ENCODE measurements around the gene WNT10A. TPM values are rescaled to one million over a fixed set of nuclear protein-coding genes. Genes with fewer than 3 reads are reported as not detected.
A peak's percentile ranks its signal among the peaks of the same experiment; 100 is the strongest.

WNT10A gene
- total and polyA plus RNA-seq, 2 of the 8 experiments (the other 6 are each of a cell fraction or from before 2014, with no cell fraction given) = 0.05 TPM; not detected in 1

GRCh38 chr2:218884519-218884918 lies 3.9 kb downstream of the WNT10A start:
- no peak overlapping the region for H3K23ac ChIP-seq (ENCODE audit: insufficient read length)
- H3K4ac ChIP-seq (replicated peaks; ENCODE audit: insufficient read length, low read depth, low read length) = no peak overlapping the region
- WGBS, 2 experiments (ENCODE audit: extremely low coverage in 1 of 2, insufficient coverage in 1 of 2, insufficient read length in 1 of 2, insufficient replicate concordance in 2 of 2, low coverage in 1 of 2, low lambda C conversion rate in 2 of 2, missing lambda C conversion rate in 1 of 2) = 70% methylated on average over 2 of the region's 2 CpGs; no CpG with 5 or more reads in 1 of the 2 experiments
- no peaks in the 10 kb centered on the region; the same call in 1 of the 2 replicates for H3K79me1 ChIP-seq (ENCODE audit: low read depth, low read length)
- peaks cover 0 to 15% (median 10%) of the 10 kb centered on the region in 4 experiments; a peak in 6 of 7 replicates for H3K4me1 ChIP-seq (replicated peaks in 1 of 4; ENCODE audit: control insufficient read depth in 3 of 4, insufficient read depth in 4 of 4, low read length in 3 of 4)
- H3K23me2 ChIP-seq (ENCODE audit: low read depth, low read length) = peaks cover 2% of the 10 kb centered on the region; the same call in 1 of the 2 replicates
- H3K4me3 ChIP-seq (ENCODE audit: extremely low read depth in 1 of 4, insufficient read depth in 2 of 4, low read depth in 3 of 4, low read length in 4 of 4) = 0 out of 8 replicates have a peak overlapping the region, but pooled peaks of 1 of the 4 experiments have one; percentile 56
- no peak overlapping the region for H3K14ac ChIP-seq (ENCODE audit: insufficient read length)
- H3K56ac ChIP-seq (replicated peaks; ENCODE audit: insufficient read length, low read depth, low read length) = no peak overlapping the region
- H2BK5ac ChIP-seq (ENCODE audit: low read depth, low read length) = no peak overlapping the region
- peak overlapping the region; percentile 68 to 80; a peak in 3 of 4 replicates for H3K4me2 ChIP-seq (ENCODE audit: insufficient read depth in 1 of 2, low read depth in 2 of 2, low read length in 2 of 2)
- no peak overlapping the region for H3K27ac ChIP-seq (ENCODE audit: low read depth, low read length)
- no peak overlapping the region for H3K18ac ChIP-seq (ENCODE audit: extremely low read depth, low read length)
- H2AFZ ChIP-seq (ENCODE audit: low read length) = no peak overlapping the region
- H2BK120ac ChIP-seq (replicated peaks; ENCODE audit: low read depth, low read length) = no peak overlapping the region
- H2BK15ac ChIP-seq (ENCODE audit: low read length) = no peak overlapping the region
- no peak overlapping the region for H4K5ac ChIP-seq (ENCODE audit: insufficient read length, low read depth, low read length)
- no peak overlapping the region for H4K8ac ChIP-seq (ENCODE audit: extremely low read depth, insufficient read depth, low read length)
- H4K91ac ChIP-seq (replicated peaks; ENCODE audit: insufficient read length, low read length) = no peak overlapping the region
- peaks cover 0 to 4% (median 0%) of the 10 kb centered on the region in 4 experiments; a peak in 1 of 8 replicates for H3K36me3 ChIP-seq (ENCODE audit: control insufficient read depth in 2 of 4, insufficient read depth in 4 of 4, low read length in 3 of 4)
- H2AK5ac ChIP-seq (ENCODE audit: low read depth, low read length) = no peak overlapping the region
- FAIRE-seq (no peak), DNase-seq (ENCODE audit: low read depth in 1 of 2, low spot score in 2 of 2) (no peak)
- TF ChIP-seq EZH2 (IDR thresholded peaks at IDR 0.05; ENCODE audit: low read depth, low read length, severe bottlenecking) (peak; percentile 46), USF2 (IDR thresholded peaks at IDR 0.05; ENCODE audit: low read length) (no peak)
- 0 out of 2 replicates have a peak overlapping the region, but pooled peaks have one; percentile 17 for H2BK12ac ChIP-seq (ENCODE audit: low read depth, low read length)
- H3K9me3 ChIP-seq (ENCODE audit: insufficient read depth in 2 of 2, low read depth in 1 of 2, low read length in 1 of 2) = no peaks in the 10 kb centered on the region
- no peak overlapping the region for H3K9ac ChIP-seq (replicated peaks in 1 of 4; ENCODE audit: extremely low read depth in 1 of 4, low read depth in 3 of 4, low read length in 3 of 4)
- CTCF ChIA-PET (ENCODE audit: partially characterized antibody) = interaction anchor here (0.6 to 21.8 kb wide), 11 partner anchors 6 to 118 kb away, joined by 3 to 783 read pairs (median 4); partner anchors contain the start of gene WNT10A
- no peaks in the 10 kb centered on the region for H3K79me2 ChIP-seq (ENCODE audit: control insufficient read depth in 1 of 2, insufficient read depth in 2 of 2, low read length in 2 of 2)
- H2BK20ac ChIP-seq (ENCODE audit: low read length) = peak overlapping the region; percentile 13; the same call in 1 of the 2 replicates
- peaks cover 2 to 27% of the 10 kb centered on the region in 2 experiments for H4K20me1 ChIP-seq (replicated peaks in 1 of 2; ENCODE audit: control insufficient read depth in 1 of 2, insufficient read depth in 2 of 2, low read length in 2 of 2)
- peaks cover 83 to 93% (median 90%) of the 10 kb centered on the region in 4 experiments for H3K27me3 ChIP-seq (replicated peaks in 1 of 4; ENCODE audit: control insufficient read depth in 3 of 4, extremely low read depth in 1 of 4, insufficient read depth in 3 of 4, low read length in 3 of 4)
- POLR2A ChIA-PET (ENCODE audit: partially characterized antibody) = interaction anchor here (0.7 to 3.2 kb wide), 5 partner anchors 10 to 73 kb away, joined by 3 to 8 read pairs (median 3); no protein-coding TSS in a partner anchor

Data from H1 (cell line).